Mammary epithelial cell (primary cell): ENCODE results near the gene IL6.

Experiments
- EZH2 ChIP-seq: IDR thresholded peaks from 2 replicates; pipeline ENCODE4 v1.6.1; 2012; ENCODE audit warnings: low read length, inconsistent platforms, borderline replicate concordance
- TF ChIP-seq, protein P1 (sequence below), 2 donors: IDR thresholded peaks in 1 of 2; conservative IDR thresholded peaks in 1 of 2; 2 replicates each; pipeline ENCODE4 v1.5.1; 2011 to 2012; ENCODE audit warnings: inconsistent platforms in 2 of 2, low read length in 2 of 2, mild to moderate bottlenecking in 2 of 2, control low read depth in 1 of 2, low read depth in 1 of 2; ENCODE audit not compliant: insufficient read depth in 1 of 2; ENCODE audit errors: extremely low read depth in 1 of 2

DNA sequence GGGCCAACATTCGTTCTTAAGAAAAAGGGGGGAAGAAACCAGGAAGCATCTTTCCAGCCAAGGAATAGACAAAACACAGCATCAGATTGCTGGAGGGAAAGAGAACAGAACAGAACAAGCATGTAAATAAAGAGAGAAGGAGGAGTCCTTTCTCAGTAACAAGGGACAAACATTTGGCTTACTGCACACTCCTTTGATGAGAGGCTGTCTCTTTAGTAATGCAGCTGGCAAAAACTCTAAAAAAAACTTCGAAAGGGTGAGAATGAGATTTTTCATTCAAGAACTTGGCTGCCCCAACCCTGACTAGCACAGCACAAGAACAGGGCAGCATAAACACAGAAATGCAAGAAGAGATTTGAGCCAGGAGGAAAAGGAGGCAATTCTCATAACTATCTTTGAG, 38.9 kb upstream of the IL6 start:
- TF ChIP-seq, protein P1, sequence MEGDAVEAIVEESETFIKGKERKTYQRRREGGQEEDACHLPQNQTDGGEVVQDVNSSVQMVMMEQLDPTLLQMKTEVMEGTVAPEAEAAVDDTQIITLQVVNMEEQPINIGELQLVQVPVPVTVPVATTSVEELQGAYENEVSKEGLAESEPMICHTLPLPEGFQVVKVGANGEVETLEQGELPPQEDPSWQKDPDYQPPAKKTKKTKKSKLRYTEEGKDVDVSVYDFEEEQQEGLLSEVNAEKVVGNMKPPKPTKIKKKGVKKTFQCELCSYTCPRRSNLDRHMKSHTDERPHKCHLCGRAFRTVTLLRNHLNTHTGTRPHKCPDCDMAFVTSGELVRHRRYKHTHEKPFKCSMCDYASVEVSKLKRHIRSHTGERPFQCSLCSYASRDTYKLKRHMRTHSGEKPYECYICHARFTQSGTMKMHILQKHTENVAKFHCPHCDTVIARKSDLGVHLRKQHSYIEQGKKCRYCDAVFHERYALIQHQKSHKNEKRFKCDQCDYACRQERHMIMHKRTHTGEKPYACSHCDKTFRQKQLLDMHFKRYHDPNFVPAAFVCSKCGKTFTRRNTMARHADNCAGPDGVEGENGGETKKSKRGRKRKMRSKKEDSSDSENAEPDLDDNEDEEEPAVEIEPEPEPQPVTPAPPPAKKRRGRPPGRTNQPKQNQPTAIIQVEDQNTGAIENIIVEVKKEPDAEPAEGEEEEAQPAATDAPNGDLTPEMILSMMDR (conservative IDR thresholded peaks at IDR 0.05 in 1 of 2, IDR thresholded peaks at IDR 0.05 in 1 of 2; ENCODE audit: extremely low read depth in 1 of 2, insufficient read depth in 1 of 2, low read depth in 1 of 2, low read length in 2 of 2) = no peak
- no peak for TF ChIP-seq EZH2
